Stimulated activated CD4-positive, alpha-beta T cell treated with anti-CD3 and anti-CD28 coated beads, TNF-alpha, amount 100 ng/mL, for 48 hours (primary cell): ENCODE measurements around the gene PLA2G6.
"Not testable (repeated sequence)": the region's sequence is repeated elsewhere in the genome, so short reads cannot be mapped to it uniquely, and the experiment has no call there.

Source experiments
- DNase-seq, 3 donors: peaks; one replicate each; pipeline ENCODE4 v3.0.0-alpha.2; 2020; ENCODE audit warnings: low read depth in 3 of 3

The PLA2G6 gene

GRCh38 chr22:38191731-38192474 is 10.3 kb upstream of the PLA2G6 start:
- DNase-seq, result no peak

GRCh38 chr22:38191055-38191454 is 9.4 kb upstream of the PLA2G6 start:
- no peak for DNase-seq

GRCh38 chr22:38190581-38190980 is 9.0 kb upstream of the PLA2G6 start:
- DNase-seq, result no peak

GRCh38 chr22:38189104-38189503 is 7.5 kb upstream of the PLA2G6 start:
- no peak for DNase-seq

GRCh38 chr22:38187413-38188212 is 6.0 kb upstream of the PLA2G6 start:
- no peak for DNase-seq

GRCh38 chr22:38186429-38186828 is 4.8 kb upstream of the PLA2G6 start:
- DNase-seq, result no peak

GRCh38 chr22:38184788-38185187 is 3.2 kb upstream of the PLA2G6 start:
- DNase-seq, result no peak

GRCh38 chr22:38180841-38181452 is 683 bp downstream of the PLA2G6 start:
- DNase-seq, result no peak

- not testable (repeated sequence) for DNase-seq
Measured at GRCh38 chr22:38178605-38178937, 3.1 kb downstream of the PLA2G6 start.

GRCh38 chr22:38177926-38178604 is 3.6 kb downstream of the PLA2G6 start:
- DNase-seq, result no peak

- DNase-seq, result not testable (repeated sequence)
Measured at GRCh38 chr22:38177571-38177925, 4.1 kb downstream of the PLA2G6 start.

GRCh38 chr22:38177044-38177443 is 4.6 kb downstream of the PLA2G6 start:
- no peak for DNase-seq

GRCh38 chr22:38176170-38176741 is 5.4 kb downstream of the PLA2G6 start:
- DNase-seq, result no peak

GRCh38 chr22:38175206-38176118 is 6.2 kb downstream of the PLA2G6 start:
- DNase-seq, result no peak

- DNase-seq, result no peak
Measured at GRCh38 chr22:38174626-38175025, 7.0 kb downstream of the PLA2G6 start.

GRCh38 chr22:38173641-38173906 is 8.1 kb downstream of the PLA2G6 start:
- no peak for DNase-seq

GRCh38 chr22:38172832-38173640 is 8.6 kb downstream of the PLA2G6 start:
- no peak for DNase-seq

GRCh38 chr22:38171927-38172831 is 9.5 kb downstream of the PLA2G6 start:
- DNase-seq, result no peak

GRCh38 chr22:38170469-38170868 is 11.2 kb downstream of the PLA2G6 start:
- no peak for DNase-seq
